Hematopoietic multipotent progenitor cell treated with erythropoietin and hydrocortisone succinate and interleukin-3 and kit ligand, for 6 days (in vitro differentiated cells): ENCODE data around the gene KCNK17.
A peak's percentile ranks its signal among the peaks of the same experiment; 100 is the strongest.

Experiments
- DNase-seq: peaks from one replicate; pipeline ENCODE4 v3.0.0-alpha.2; 2015

KCNK17 gene, protein sequence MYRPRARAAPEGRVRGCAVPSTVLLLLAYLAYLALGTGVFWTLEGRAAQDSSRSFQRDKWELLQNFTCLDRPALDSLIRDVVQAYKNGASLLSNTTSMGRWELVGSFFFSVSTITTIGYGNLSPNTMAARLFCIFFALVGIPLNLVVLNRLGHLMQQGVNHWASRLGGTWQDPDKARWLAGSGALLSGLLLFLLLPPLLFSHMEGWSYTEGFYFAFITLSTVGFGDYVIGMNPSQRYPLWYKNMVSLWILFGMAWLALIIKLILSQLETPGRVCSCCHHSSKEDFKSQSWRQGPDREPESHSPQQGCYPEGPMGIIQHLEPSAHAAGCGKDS

DNA sequence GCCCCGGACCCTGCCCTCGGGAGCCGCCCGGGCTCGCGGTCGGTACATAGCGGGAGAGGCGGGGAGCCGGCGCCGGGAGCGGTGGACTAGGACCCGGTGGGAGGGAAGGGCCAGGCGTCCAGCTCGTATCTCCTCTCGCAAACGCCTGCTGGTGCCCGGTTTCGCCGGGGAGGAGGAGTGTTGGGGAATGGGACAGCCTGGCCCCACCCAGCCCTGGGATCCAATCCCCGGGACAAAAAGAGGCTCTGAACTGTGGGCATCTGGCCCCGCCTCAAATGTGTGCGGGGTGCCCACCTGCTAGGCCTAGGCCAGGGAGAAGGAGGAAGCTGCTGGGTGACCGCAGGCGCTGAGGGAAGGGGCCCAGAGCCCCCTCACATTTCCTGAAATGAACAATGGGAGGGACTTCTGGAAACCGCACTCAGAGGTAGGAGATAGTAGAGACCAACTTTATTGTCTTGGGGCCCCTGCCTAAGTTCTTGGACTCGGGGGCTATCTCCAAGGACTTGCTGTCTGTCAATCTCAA is at the start of gene KCNK17:
Gene KCNK17, minus strand, starts transcription at position 147 of the 523 bp plus-strand sequence. Its CDS starts 99 bp downstream, at position 48.
- peak; percentile 55 for DNase-seq

DNA sequence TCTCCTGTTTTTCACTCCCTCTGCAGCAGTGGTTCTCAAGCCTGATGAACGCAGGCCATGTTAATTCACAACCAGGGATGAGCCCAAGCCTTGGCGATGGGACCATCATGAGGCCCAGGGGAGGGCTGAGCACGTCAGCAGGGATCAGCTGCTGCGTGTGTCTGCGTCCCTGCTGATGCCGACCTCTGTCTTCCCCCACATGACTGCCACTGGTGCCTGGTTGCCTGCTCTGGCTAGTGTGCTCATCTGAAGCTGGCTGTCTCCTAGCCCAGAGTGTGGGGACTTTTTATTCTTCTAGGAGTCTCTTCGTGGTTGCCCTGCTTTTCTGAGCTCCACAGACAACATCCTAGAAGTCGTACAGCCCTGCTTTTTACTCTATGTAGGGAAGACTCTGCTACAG is 49.1 kb upstream of the KCNK17 start:
- no peak for DNase-seq

DNA sequence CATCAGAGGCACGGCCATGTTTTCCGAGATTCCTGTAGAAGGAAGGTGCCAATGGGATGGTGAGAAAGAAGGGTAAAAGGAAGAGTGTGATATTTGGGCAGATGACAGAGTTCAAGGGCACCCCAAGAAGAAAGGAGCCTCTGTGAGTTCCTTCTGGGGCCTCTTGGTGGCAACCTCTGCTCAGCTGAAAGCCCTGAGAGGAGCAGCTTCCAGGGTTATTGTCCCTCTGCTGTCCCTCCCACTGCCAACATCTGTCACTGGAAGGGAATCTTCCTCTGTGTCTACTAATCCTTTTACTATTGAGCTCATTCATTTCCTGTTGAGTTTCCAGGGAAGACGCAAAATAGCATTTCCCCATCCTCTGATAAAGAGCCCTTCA is 48.3 kb upstream of the KCNK17 start:
- DNase-seq = peak; percentile 21

DNA sequence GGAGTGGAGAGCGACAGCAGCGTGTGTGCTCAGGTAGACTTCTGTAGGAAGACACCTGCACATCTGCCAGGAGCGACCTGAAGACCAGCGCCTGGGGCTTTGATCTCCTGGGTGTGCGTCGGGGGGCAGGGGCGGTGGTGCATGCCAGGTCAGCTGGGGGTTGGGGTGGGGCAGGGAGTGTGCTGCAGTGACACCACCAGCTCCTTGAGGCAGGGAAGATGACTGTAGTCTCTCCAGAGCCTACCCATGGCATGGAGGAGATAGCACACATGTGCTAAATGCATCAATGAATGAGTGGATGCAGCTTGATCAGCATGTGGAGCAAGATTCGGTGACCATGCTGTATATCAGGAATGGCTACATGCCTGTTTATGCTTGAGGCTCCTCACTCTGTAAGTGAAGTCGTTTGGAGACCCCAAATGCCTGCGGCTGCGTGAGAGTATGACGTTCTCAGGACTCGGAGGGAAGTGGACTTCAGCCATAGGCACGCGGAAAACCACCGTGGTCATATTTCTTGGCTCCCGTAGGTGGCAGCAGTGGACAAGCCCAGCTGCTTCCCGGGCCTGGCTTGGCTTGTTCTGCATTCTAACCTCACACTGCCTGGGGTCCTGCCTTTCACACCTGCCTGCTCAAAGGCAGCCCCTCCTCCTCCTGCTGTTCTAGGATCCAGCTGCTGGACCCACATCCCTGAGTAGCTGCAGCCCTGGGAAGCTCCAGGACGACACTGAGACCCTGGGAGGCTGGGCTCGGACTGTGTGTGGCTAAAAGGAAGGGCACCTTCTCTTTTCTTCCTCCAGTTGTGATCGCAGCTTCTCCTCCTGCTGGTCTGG is 47.7 kb upstream of the KCNK17 start:
- DNase-seq = peak; percentile 85

DNA sequence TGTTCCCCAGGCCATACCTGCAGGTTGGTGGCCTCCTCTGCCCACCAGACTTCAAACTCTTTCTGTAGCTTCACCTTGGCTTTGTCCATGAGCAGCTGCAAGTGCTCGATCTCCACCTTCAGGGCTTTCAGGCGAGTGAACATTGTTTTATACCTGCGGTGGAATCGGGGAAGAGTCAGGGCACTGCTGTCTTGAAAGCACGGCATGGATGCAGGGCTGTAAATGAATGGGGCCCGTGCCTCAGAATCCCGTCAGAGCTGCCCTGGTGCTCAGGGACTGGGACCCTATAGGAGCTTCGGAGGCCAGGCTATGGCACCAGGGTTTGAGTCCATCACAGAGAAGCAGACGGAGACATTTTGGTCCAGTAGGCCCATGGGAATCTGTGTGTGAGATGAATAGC is 46.2 kb upstream of the KCNK17 start:
- no peak for DNase-seq

DNA sequence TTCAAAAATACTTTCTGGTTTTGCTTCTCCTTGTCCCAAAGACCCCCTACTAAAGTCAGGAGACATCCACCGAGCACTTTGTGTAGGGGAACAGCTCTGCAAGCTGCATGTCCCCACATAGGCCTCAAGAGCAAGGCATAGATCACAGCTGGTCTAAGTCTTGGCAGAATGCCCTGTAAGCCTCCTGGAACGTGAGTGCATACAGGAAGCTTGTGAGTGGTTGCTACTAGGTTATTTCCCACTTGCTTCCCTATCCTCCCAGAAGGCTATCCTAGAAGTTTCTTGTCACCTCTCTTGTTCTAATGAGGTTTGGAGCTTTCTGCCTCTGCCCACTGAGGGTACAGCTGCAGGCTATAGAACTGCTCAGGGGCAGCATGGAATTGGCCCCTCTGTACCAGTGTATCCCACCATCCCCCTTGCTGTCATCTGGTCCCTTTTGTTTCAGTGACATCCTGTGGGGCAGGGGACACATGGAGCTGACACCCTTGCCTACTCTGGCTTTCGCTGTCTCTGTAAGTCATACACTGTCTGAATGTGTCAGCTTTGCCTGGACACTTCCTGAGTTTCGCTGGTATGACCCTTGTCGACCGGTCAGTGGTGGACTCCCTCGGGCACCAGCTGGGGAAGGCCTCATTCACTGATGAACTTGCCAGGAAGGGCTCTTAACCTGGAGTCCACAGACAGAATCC is 43.9 kb upstream of the KCNK17 start:
- DNase-seq = peak; percentile 44

DNA sequence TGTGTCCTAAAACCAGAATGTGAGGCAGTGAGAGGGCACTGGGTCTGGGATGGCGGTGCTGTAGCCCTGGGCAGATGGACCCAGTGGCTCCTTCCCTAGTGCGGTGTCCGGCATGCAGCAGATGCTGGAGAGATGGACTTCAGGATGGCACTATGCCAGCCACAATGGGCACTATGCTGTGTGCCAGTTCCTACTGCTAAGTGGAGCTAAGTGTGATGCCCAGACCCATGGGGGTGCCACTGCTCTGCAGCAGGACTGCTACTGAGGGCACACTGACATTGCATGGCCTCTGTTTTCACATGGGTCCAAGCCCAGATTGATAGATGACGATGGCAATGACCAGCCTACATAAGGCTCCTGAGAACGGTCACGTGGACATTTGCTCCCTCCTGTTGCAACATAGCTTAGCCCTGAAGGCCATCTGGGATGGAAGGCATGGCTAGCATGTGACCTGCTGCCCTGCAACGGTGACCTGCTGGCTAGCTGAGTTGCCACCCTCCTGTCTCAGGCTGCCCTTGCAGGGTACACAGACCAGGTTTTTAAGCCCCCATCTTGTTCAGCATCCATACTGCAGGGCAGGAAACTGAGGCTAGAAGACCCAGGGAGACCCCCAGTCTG is 39.6 kb upstream of the KCNK17 start:
- DNase-seq = no peak

DNA sequence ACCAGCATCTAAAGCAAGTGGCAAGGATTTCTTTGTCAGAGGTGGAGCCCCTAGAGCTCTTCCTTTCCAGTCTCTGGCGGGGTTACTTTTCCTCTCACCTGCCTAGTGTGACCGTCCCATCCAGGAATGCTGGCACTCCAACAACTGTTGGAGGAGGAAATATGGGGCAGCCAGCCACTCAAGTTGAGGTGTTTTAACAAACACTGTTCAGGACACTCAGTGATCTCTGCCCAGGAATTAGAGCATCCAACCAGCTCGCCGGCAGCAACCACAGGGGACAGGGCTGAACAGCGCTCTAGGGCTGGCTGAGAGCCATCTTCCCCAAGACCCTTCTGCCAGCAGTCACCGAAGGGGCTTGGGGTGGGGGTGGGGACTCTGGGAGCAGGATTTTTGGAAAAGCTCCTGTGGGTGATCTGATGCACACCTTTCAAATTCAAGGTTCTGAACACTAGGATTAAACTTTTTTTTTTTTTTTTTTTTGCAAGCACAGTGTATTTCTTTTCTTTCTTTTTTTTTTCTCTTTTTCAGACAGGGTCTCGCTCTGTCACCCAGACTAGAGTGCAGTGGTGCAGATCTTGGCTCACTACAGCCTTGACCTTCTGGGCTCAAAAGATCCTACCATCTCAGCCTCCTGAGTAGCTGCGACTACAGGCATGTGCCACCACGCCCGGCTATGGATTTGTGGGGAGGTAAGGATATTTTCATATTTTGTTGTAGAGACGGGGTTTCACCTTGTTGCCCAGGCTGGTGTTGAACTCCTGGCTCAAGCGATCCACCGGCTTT is 36.7 kb upstream of the KCNK17 start:
- no peak for DNase-seq

DNA sequence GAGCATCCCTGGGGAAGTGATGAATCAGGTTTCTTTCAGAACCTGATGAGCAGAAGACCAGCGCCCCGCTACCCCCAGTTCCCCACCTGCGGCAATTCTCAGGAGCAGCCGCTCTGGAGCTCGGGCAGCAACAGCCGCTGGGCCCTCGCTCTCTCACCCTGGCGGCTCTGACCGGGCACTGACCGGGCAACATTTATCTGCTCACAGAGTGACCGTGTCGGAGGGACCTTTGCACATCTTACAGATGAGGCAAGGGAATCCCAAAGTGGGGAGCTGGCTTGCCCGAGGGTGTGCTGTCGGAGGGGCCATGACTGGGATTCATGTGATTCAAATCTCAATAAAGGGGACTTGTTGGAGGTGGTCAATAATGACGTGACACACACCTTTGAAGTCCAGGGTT is 34.5 kb upstream of the KCNK17 start:
- DNase-seq = no peak

DNA sequence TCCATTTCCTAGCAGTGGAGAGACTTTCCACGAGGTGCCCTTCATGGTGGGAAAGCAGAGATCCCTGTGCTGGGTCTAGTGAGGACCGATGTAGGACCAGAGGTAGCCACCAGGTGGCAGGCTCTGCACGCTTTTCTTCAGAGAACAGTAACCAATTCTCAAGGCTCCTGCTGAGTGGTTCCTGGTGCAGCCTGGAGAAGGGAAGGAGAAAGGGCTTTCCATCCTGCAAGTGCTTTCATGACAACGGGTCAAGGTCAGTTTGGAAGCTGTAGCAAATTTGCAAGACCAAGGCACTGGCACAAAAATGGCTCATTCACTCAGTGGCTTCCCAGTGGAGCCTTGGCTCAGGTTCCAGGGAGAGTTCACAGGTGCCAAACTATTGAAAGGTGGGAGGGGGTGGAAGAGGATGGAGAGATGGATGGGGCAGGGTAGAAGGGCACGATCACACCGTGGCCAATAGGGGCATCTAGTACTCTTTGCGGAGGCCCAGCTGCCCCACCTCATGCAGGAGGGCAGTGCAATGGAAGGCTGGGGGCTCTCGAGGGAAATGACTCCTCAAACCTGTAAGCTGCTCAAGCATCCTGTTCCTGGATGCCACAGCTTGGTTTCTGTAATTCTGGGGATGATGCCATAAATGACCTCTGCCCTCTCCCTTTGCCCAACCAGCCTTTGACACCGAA is 33.8 kb upstream of the KCNK17 start:
- DNase-seq = peak; percentile 81

DNA sequence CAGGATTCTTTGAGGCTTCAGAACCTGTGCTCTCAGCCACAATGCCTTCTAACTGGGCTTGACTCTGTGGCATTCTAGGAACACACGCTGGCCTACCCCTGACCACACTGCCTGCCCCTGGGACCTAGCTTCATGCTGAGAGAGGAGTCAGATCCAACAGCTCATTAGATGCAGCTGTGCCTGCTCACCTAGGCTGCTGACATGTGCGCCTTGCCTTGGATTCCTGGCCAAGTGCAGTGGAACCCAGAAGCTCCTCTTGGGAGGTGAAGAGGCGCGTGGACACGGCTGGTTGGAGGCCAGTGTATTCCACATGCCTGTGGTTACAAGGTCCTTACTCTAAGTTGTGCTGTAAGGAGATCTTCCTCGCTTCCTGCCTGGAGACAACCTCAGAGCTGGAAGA is 33.0 kb upstream of the KCNK17 start:
- no peak for DNase-seq

DNA sequence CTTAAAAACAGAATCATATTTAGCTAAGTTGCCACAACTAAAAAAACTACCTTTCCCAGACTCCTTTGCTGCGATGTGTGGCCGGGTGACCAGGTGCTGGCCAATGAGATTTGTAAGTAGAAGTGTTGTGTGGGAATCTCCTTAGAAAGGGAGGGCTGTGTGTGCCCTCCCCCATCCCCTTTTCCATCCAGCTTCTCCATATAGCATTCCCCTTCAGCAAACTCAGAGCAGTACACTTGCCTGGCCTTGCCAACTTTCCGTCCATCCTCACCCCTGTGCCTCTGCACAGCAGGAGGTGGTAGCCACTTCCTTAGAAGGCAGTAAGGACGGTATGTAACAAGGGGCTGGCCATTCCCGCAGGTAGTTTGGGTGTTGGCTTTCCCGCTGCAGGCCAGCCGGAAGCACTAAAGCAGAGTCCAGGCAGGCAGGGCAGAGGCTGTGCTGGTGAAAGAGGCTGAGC is 30.6 kb upstream of the KCNK17 start:
- DNase-seq = no peak

DNA sequence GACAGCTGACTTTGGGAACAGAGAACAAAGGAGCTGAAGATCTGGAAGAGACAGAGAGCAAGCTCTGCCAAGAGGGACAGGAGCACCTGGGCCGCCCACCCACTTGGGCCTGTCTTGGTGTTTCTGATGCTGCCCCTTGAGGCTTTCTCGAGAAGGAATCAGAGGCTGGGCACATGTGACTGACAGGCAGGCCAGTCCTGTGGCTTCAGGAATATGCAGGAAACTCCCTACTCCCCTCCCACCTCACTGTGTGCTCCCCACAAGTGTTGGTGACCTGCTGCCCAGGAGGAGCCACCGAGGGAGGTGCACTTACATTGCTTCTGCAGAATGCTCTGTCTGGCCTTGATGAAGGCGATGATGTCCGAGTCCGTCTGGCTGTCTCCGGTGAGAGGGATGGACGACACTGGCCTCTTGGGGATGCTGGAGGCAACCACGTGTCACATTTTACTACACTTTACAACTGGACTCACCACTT is 29.2 kb upstream of the KCNK17 start:
- DNase-seq = no peak

DNA sequence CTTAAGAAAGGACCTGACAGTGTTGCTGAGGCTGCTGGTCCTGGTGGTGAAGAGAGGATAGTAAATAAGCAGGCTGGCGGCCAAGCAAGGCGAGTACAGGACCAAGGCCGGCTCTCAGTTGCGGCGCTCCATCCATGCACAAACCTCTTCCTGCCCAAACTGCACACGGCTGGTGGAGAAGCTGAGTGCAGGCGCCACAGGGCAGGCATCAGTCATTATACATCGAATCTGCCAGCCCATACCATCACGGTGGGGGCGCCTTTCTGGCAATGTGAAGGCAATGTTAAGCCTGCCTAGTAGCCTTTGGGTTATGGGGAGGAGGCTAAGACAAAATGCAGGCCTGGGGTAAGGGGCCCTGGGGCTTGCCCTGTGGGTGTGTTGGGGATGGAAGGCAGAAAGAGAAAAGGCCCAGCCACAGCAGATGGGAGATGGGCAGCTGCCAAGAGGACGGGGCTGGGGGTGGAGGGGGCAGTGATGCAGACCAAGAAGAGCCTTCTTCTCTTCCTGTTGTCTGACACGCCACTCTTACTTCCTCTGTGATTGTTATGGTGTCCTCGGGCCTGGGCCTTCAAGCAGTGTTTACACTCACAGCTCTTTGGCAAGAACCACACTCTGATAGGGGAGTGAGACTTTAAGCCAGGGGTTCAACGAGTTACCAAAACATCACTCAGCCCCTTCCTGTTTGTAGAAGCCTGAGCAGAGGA is 28.6 kb upstream of the KCNK17 start:
- DNase-seq = no peak

DNA sequence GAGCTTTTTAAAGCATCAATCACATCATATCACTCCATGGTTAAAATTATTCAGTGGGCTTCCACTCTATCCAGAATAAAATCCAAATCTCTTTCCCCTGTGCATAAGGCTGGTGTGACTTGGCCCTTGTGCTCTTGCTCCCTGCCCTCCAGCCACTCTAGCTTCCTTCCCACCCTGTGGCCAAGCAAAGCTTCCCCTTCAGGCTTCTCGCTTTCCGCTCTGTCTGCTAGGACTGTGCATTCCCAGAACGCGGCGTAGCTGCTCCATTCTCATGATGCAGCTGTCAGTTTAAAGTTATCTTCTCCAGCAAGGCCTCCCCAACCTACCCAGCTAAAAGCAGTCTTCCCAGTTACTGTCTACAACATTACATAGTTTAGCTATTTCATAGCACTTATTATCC is 27.7 kb upstream of the KCNK17 start:
- no peak for DNase-seq

DNA sequence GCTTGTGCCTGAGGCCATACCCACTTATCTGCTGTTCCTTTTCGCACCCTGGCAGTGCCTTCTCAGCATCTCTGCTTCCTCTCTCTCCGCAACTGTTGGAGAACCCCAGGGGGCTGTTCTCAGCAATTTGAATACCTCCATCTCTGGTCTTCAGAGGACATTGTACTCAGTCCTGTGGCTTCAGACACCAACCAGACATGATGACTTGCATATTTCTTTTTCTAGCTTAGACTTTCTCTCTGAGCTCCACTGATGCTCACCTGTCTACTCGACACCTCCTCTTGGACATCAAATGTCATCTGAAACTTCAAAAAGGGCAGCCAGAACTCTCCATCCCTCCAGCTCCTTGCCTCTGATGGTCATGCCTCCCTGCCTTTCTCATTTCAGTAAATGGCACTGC is 27.1 kb upstream of the KCNK17 start:
- DNase-seq = no peak

DNA sequence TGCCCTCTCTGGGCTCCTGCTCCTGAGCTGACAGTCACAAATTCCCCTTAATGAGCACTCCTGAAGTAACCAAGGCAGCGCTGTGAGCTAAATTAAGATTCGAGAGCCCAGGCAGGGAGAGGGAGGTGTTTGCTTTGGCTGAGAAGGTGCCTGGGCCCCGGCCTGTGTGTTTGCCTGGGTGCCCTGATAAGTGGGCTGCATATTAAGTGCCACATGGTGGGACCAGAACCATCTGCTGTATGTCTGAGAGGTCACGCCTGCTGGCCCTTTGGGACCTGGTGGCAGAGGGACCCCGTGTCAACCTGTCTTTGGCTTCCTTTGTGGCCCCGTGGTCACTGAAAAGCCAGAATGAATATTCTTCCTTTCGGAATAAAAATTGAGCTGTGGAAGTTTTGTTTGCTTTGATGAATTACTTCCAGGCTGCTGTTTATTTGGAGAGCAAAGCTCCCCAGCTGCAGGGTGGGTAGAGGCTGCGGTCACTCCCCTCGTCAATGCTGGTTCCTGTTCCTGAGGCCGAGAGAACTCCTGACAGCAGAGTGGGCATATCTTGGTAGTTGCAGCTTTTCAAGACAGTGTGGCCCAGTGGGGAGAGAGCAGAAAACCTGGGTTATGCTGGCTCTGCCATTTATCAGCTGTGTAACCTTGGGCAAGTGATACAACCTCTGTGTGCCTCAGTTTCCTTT is 25.8 kb upstream of the KCNK17 start:
- peak; percentile 35 for DNase-seq

DNA sequence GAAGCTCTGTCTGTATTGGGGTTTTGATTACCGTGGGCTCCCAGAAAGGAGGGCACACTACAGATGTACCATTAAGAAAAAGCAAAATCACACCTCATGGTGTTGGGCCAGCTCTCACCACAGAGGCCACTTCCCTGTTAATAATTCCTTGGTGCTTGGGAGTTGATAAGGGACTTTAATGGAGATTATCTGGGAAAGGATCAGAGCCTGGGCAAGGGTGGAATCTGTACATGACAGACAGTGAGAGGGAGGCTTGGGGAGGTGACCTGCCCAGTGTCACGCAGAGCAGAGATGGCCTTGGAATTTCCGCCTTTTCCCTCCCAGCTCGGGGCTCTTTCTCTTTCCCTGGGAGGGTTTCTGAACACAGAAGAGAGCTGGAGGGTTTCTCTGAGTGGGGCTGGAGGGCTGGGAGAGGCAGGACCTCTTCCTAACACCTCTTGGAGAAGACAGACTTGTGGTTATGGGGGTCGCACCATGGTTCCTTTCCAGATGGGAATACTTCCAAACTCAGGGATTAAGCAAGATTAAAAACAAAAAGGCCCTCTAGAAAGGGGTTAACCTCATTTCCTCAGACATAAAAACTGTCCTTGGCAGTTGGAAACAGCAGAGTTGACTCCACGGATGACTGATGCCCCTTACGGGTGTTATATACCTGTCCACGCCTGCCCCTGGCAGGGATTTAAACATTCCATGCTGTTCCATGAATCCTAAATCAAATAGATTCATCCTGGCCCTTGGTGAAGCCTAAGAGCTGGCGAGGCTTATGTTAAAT is 25.1 kb upstream of the KCNK17 start:
- DNase-seq = no peak

DNA sequence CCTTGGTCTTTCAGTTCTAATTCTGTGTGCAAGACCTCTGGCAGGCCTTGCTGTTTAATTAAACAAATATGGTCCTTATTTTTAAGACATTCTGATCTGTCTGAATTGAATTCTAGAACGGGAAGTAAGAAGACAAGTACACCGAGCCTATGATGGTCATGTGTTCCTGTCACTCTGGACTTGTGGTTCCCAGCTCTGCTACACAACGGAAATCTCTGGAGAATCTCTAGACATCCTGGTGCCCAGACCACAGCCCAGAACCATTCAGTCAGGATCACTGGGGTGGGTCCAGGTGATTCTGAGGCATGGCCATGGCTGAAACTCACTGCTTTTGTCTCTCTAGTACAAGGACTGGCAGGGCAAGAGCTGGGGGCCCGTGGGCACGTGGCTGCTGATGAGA is 24.2 kb upstream of the KCNK17 start:
- DNase-seq = peak; percentile 47
